SW 1271 (cell line): ENCODE data around the gene MLLT10.

ENCODE experiments used
- DNase-seq, 2 experiments: peaks; one replicate each; lab custom pipeline; 2025; lab: John Stamatoyannopoulos, UW

MLLT10 gene

GRCh38 chr10:21533467-21534279 lies at the start of gene MLLT10:
TSS of gene MLLT10 (plus strand) at chr10:21534232. CDS start at chr10:21534645, 413 bp downstream.
- peak; percentile 59 to 78 for DNase-seq

GRCh38 chr10:21487416-21488180 lies 46.4 kb upstream of the MLLT10 start:
- no peak for DNase-seq

- no peak for DNase-seq
Observed at GRCh38 chr10:21488246-21488956, 45.6 kb upstream of the MLLT10 start.

GRCh38 chr10:21488957-21489446 lies 45.0 kb upstream of the MLLT10 start:
- no peak for DNase-seq

- no peak for DNase-seq
Observed at GRCh38 chr10:21490028-21490710, 43.9 kb upstream of the MLLT10 start.

GRCh38 chr10:21490711-21491105 lies 43.3 kb upstream of the MLLT10 start:
- no peak for DNase-seq

GRCh38 chr10:21492421-21492820 lies 41.6 kb upstream of the MLLT10 start:
- DNase-seq, result no peak

- no peak for DNase-seq
Observed at GRCh38 chr10:21493784-21494183, 40.2 kb upstream of the MLLT10 start.

- DNase-seq, result no peak
Observed at GRCh38 chr10:21494191-21495001, 39.6 kb upstream of the MLLT10 start.

- peak in 1 of 2 experiments; percentile 12 for DNase-seq
Observed at GRCh38 chr10:21495002-21495751, 38.9 kb upstream of the MLLT10 start.

- peak; percentile 5 to 67 for DNase-seq
Observed at GRCh38 chr10:21495752-21496342, 38.2 kb upstream of the MLLT10 start.

GRCh38 chr10:21496343-21497176 lies 37.5 kb upstream of the MLLT10 start:
- peak; percentile 31 to 62 for DNase-seq

- DNase-seq, result peak; percentile 55 to 83
Observed at GRCh38 chr10:21497177-21497807, 36.7 kb upstream of the MLLT10 start.

GRCh38 chr10:21498377-21498776 lies 35.7 kb upstream of the MLLT10 start:
- no peak for DNase-seq

- DNase-seq, result no peak
Observed at GRCh38 chr10:21498986-21499385, 35.0 kb upstream of the MLLT10 start.

GRCh38 chr10:21499701-21500577 lies 34.1 kb upstream of the MLLT10 start:
- no peak for DNase-seq

GRCh38 chr10:21500578-21500910 lies 33.5 kb upstream of the MLLT10 start:
- DNase-seq, result no peak
